GM08714 (cell line): ENCODE measurements around the gene DEXI.
"Not testable (repeated sequence)": the region's sequence is repeated elsewhere in the genome, so short reads cannot be mapped to it uniquely, and the experiment has no call there.

Experiments used
- H3K4me3 ChIP-seq: fragments of 200-500 bp; sonication (Bioruptor generic); 2 replicates; pipeline ENCODE4 v1.5.1; 2014; ENCODE audit warnings: mild to moderate bottlenecking, low read length, inconsistent platforms
- ZNF274 ChIP-seq: IDR thresholded peaks from 2 replicates; pipeline ENCODE4 v1.6.1; 2012; ENCODE audit warnings: mild to moderate bottlenecking, low read depth, low read length

DEXI gene

GRCh38 chr16:10929853-10930754, 12.2 kb downstream of the DEXI start:
- no peak for TF ChIP-seq ZNF274
- no peak overlapping the region for H3K4me3 ChIP-seq

- not testable (repeated sequence) for H3K4me3 ChIP-seq
These were observed 13.2 kb downstream of the DEXI start for GRCh38 chr16:10929097-10929496.

- TF ChIP-seq ZNF274, result no peak
- H3K4me3 ChIP-seq, result no peak overlapping the region
These were observed 14.7 kb downstream of the DEXI start for GRCh38 chr16:10927497-10928112.

GRCh38 chr16:10926867-10927266, 15.4 kb downstream of the DEXI start:
- H3K4me3 ChIP-seq, result no peak overlapping the region
- no peak for TF ChIP-seq ZNF274

- no peak for TF ChIP-seq ZNF274
These were observed 16.2 kb downstream of the DEXI start for GRCh38 chr16:10926094-10926493.

GRCh38 chr16:10925285-10925684, 17.0 kb downstream of the DEXI start:
- H3K4me3 ChIP-seq, result not testable (repeated sequence)

More at GRCh38 chr16:10926094-10926493, 16.2 kb downstream of the DEXI start:
- H3K4me3 ChIP-seq, result no peak overlapping the region

- H3K4me3 ChIP-seq, result no peak overlapping the region
- no peak for TF ChIP-seq ZNF274
These were observed 18.5 kb downstream of the DEXI start for GRCh38 chr16:10923650-10924214.

- no peak for TF ChIP-seq ZNF274
- no peak overlapping the region for H3K4me3 ChIP-seq
These were observed 19.1 kb downstream of the DEXI start for GRCh38 chr16:10923146-10923649.

- H3K4me3 ChIP-seq, result no peak overlapping the region
- no peak for TF ChIP-seq ZNF274
These were observed 19.7 kb downstream of the DEXI start for GRCh38 chr16:10922328-10923145.

- TF ChIP-seq ZNF274, result no peak
- H3K4me3 ChIP-seq, result no peak overlapping the region
These were observed 20.5 kb downstream of the DEXI start for GRCh38 chr16:10921536-10922327.

GRCh38 chr16:10920726-10921427, 21.4 kb downstream of the DEXI start:
- TF ChIP-seq ZNF274, result no peak
- no peak overlapping the region for H3K4me3 ChIP-seq

- no peak overlapping the region for H3K4me3 ChIP-seq
- no peak for TF ChIP-seq ZNF274
These were observed 23.3 kb downstream of the DEXI start for GRCh38 chr16:10919003-10919351.

- no peak overlapping the region for H3K4me3 ChIP-seq
- TF ChIP-seq ZNF274, result no peak
These were observed 23.8 kb downstream of the DEXI start for GRCh38 chr16:10918294-10919002.
